HG03520 (cell line): ENCODE data around the gene TACR2.

Experiments used
- ATAC-seq: cut with Tn5 transposase; IDR thresholded peaks from one replicate; pipeline ENCODE4 v1.9.1; 2021; ENCODE audit warnings: mild to moderate bottlenecking, moderate library complexity; ENCODE audit not compliant: unreplicated experiment

Gene TACR2

GRCh38 chr10:69421611-69422308, 5.0 kb upstream of the TACR2 start:
- no peak for ATAC-seq

GRCh38 chr10:69419744-69420126, 3.0 kb upstream of the TACR2 start:
- no peak for ATAC-seq

- ATAC-seq = no peak
Measured at GRCh38 chr10:69419096-69419743, 2.5 kb upstream of the TACR2 start.

- no peak for ATAC-seq
Measured at GRCh38 chr10:69418052-69418752, 1.5 kb upstream of the TACR2 start.

- no peak for ATAC-seq
Measured at GRCh38 chr10:69417542-69417941, 824 bp upstream of the TACR2 start.

- ATAC-seq = no peak
Measured at GRCh38 chr10:69415951-69416350, 767 bp downstream of the TACR2 start.

- no peak for ATAC-seq
Measured at GRCh38 chr10:69415049-69415448, 1.7 kb downstream of the TACR2 start.

- no peak for ATAC-seq
Measured at GRCh38 chr10:69414036-69415018, 2.4 kb downstream of the TACR2 start.

GRCh38 chr10:69413221-69413865, 3.4 kb downstream of the TACR2 start:
- ATAC-seq = no peak

GRCh38 chr10:69412232-69412790, 4.4 kb downstream of the TACR2 start:
- ATAC-seq = no peak

- no peak for ATAC-seq
Measured at GRCh38 chr10:69411476-69411875, 5.2 kb downstream of the TACR2 start.

GRCh38 chr10:69410487-69410886, 6.2 kb downstream of the TACR2 start:
- no peak for ATAC-seq

GRCh38 chr10:69409968-69410367, 6.8 kb downstream of the TACR2 start:
- ATAC-seq = no peak

- no peak for ATAC-seq
Measured at GRCh38 chr10:69409176-69409495, 7.6 kb downstream of the TACR2 start.

GRCh38 chr10:69408318-69409175, 8.2 kb downstream of the TACR2 start:
- peak; percentile 71 for ATAC-seq

- ATAC-seq = no peak
Measured at GRCh38 chr10:69407621-69408301, 9.0 kb downstream of the TACR2 start.

GRCh38 chr10:69406816-69407580, 9.7 kb downstream of the TACR2 start:
- ATAC-seq = no peak

- no peak for ATAC-seq
Measured at GRCh38 chr10:69406302-69406811, 10.4 kb downstream of the TACR2 start.
